Epidermal melanocyte (primary cell): ENCODE measurements around the gene USP26.
"Not testable (repeated sequence)": the region's sequence is repeated elsewhere in the genome, so short reads cannot be mapped to it uniquely, and the experiment has no call there.

ENCODE experiments used
- DNase-seq: peaks from one replicate; pipeline ENCODE4 v3.0.0; 2011; ENCODE audit warnings: low spot score; ENCODE audit not compliant: insufficient read length

The USP26 gene

DNA sequence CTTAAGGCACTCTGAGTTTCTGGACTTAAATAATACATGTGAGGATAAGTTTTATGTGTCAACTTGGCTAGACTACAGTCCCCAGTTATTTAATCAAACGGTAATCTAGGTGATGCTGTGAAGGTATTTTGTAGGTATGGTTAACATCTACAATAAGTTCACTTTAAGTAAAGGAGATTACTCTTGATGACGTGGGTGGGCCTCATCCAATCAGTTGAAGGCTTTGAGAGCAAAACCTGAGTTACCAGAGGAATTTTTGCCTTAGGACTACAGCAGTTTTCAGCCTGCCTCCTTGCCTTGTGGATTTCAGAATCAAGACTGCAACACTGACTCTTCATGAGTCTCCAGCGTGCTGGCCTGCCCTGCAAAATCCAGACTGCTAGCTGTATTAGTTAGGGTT, 78.7 kb downstream of the USP26 start:
- DNase-seq, result no peak

DNA sequence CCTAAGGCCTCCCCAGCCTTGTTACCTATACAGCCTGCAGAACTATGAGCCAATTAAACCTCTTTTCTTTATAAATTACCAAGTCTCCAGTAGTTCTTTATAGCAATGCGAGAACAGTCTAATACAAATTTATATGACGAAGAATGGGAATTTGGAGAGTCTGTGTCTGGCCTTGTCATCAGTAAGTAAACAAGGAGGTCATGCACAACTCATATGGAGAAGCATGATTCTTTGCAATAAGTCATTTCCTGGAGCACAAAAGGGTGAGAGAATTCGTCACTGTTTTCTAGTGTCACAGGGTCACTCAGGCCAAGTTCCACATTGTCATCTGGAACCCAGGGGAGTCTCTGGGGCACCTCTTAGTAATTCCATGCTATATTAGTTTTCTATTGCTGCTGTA, 89.5 kb downstream of the USP26 start:
- no peak for DNase-seq

DNA sequence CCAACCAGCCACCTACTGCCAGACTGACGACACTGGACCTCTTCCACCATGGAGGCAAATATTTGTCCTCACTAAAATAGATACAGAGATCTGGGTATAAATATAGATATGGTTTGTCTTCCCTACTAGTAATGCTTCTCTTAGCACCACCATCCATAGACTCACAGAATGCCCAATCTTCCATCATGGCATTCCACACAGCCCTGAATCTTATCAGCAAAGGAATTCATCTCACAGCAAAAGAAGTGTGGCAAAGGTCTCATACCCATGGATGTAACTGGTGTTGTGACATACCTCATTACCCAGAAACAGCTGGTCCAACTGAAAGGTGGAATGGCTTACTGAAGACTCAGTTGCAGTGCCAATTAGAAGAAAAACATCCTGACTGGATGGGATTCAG, 91.3 kb downstream of the USP26 start:
- no peak for DNase-seq

DNA sequence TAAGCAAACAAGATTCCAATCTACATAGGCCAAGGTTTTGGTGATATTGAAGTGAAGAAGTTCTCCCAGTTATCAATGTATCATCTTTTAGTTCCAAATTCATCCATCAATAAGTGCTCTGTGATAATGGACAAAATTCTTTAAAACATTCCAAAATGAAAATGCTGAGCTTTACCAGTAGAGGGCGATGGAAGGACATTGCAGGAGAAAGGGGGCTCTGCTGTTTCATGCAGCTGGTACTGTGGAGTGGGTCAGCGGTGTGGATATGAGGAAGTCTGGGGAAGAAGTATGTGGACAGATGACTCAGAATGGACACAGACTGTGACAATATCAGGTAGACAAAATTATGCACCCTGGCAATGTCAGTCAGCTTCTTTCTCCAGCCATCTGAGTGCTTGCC, 91.9 kb downstream of the USP26 start:
- DNase-seq, result no peak

DNA sequence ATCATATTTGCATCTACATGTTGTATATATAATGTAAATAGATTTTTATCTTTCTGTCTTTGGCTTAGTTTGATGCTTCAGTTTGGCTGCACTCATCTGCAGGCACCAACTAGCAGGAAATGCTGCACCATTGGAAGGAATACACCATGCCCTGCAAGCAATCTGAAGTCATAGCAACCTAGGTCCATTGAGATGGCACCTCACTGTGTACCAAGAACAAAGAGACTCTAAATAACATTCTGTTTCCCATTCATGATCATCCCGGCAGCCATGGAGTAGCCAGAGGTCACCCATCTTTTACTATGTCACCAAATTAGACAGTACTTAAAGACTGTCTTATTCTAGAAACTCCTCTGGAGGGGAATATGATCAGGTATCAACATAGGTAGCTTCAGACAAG, 97.7 kb downstream of the USP26 start:
- no peak for DNase-seq

DNA sequence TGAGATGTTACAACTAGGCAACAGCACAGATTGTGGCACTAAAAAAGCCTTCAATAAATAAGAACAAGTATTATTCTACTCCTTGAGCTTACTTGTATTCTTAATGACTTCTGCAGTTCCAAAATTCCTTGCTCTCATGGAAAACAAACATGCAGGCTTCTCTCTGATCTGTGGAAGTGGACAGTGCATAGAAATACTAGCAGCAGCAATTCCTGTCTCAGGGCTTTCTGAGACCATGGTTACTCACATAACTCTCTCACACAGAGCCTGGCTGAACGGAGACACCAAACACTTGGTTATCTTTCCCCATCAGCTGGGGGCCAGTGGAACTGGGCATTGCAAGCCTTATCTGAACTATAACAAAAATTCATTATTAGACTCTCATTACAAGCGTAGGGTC, 106.1 kb downstream of the USP26 start:
- no peak for DNase-seq

DNA sequence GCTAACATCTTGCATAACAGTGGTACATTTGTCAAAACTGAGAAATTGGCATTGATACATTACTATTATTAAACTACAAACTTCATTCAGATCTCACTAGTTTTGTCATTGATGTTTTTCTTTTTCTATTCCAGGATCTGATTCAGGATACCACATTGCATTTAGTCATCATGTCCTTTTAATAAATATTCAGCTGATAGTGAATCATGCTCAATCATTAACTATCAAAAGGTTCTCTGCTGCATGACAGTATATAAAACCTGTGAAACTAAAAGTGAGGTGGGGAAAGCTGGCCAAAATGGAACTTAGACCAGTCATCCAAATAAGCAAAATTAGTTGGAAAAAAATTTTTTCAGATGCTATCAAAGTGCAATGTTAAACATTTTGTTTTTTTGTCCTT, 110.4 kb downstream of the USP26 start:
- DNase-seq, result no peak

DNA sequence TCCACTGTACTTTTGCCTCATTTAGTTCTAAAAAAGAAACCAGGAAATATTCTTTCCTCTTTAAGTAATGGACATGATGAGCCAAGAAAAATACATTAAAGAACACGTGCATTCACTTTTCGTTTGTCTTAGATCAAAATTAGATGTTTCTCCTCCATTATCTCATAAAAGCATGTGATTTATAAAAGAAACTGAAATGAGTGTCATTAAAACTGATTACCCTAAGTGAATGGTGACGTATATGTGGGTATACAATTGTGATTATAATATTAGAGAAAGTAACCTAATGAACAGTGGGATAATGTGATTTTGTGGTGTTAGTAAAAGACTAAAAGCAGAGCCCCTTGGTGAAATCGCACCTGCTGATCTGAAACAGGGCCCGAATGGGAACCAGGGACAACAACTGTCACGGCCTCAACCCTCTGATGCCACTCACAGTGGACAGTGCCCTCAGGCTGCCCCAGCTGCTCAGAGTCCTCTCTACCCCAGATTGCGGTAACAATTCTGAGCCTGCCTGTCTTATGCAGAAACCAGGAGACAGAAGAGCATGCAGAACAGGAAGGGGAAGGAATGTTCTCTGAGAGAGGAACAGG, 112.8 kb downstream of the USP26 start:
- no peak for DNase-seq

DNA sequence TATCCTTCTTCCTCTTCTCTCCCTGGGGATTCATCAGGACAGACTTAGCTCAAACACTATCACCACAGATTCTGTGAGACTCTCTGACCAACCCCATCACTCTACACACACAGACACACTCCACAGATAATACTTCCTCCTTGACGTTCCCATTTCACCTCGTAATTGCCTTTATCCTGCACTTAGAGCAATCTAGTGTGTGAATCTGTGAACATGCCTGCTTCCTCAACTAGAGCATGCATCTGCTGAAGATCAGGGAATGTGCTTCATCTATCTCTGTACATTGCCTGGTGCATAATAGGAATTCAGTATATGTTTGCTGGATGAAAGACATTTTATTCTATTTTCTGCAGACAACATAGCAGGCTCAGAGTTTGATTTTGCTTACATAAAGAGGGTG, 113.4 kb downstream of the USP26 start:
- no peak for DNase-seq

DNA sequence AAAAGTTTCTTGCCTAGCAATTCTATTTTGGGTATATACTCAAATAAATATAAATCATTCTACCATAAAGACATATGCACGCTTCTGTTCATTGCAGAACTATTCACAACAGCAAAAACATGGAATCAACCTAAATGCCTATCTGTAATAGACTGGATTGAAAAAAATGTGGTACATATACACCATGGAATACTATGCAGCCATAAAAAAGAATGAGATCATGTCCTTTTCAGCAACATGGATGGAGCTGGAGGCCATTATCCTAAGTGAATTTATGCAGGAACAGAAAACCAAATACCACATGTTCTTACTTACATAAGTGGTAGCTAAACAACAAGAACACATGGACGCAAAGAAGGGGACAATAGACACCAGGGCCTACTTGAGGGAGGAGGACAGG, 116.9 kb downstream of the USP26 start:
- DNase-seq, result not testable (repeated sequence)
